DOHH2 (cell line): Measurements from ENCODE around the gene RGS8.

Experiments used
- H3F3A ChIP-seq: fragments of 200-600 bp; sonication (generic), shearing (Covaris generic); 2 replicates; pipeline ENCODE4 v1.6.0; 2016; ENCODE audit warnings: antibody characterized with exemption, mild to moderate bottlenecking; ENCODE audit not compliant: control insufficient read depth, insufficient read depth
- H3K27ac ChIP-seq: fragments of 200-600 bp; sonication (generic); 2 replicates; pipeline ENCODE4 v1.5.1; 2014; ENCODE audit warnings: low read depth, mild to moderate bottlenecking, low read length, moderate library complexity
- H3K27me3 ChIP-seq: fragments of 200-600 bp; sonication (generic); 2 replicates; pipeline ENCODE4 v1.6.1; 2014; ENCODE audit warnings: mild to moderate bottlenecking, low read length, mixed read lengths; ENCODE audit not compliant: control insufficient read depth
- H3K36me3 ChIP-seq: fragments of 200-600 bp; sonication (generic); 2 replicates; pipeline ENCODE4 v1.6.1; 2014; ENCODE audit warnings: mild to moderate bottlenecking, low read length, moderate library complexity, mixed read lengths; ENCODE audit not compliant: control insufficient read depth
- H3K4me1 ChIP-seq: fragments of 200-600 bp; sonication (generic); 2 replicates; pipeline ENCODE4 v1.6.1; 2014; ENCODE audit warnings: mild to moderate bottlenecking, low read length, mixed read lengths; ENCODE audit not compliant: control insufficient read depth
- H3K4me2 ChIP-seq: fragments of 200-600 bp; sonication (generic); 2 replicates; pipeline ENCODE4 v1.6.0; 2014; ENCODE audit warnings: mild to moderate bottlenecking, low read length, moderate library complexity
- H3K4me3 ChIP-seq: fragments of 200-600 bp; sonication (generic); 2 replicates; pipeline ENCODE4 v1.5.1; 2014; ENCODE audit warnings: mild to moderate bottlenecking, low read length, mixed read lengths
- H3K79me2 ChIP-seq: fragments of 200-600 bp; sonication (generic); 2 replicates; pipeline ENCODE4 v1.6.1; 2014; ENCODE audit warnings: mild to moderate bottlenecking, low read length, mixed read lengths; ENCODE audit not compliant: control insufficient read depth
- H3K9me2 ChIP-seq: fragments of 200-600 bp; sonication (generic); replicated peaks from 2 replicates; pipeline ENCODE4 v1.6.1; 2014; ENCODE audit warnings: mild to moderate bottlenecking, low read length, mixed read lengths; ENCODE audit not compliant: control insufficient read depth
- H3K9me3 ChIP-seq: fragments of 200-600 bp; sonication (generic); 2 replicates; pipeline ENCODE4 v1.6.1; 2014; ENCODE audit warnings: antibody characterized with exemption, low read length, mixed read lengths; ENCODE audit not compliant: control insufficient read depth, insufficient read depth
- H4K20me1 ChIP-seq: fragments of 200-600 bp; sonication (generic); 2 replicates; pipeline ENCODE4 v1.6.0; 2014; ENCODE audit warnings: low read depth, mild to moderate bottlenecking, antibody characterized with exemption, low read length, moderate library complexity; ENCODE audit not compliant: control insufficient read depth, insufficient read depth
- EZH2phosphoT487 ChIP-seq: fragments of 200-600 bp; sonication (generic); IDR thresholded peaks from 2 replicates; pipeline ENCODE4 v1.6.1; 2017; ENCODE audit warnings: borderline replicate concordance, mild to moderate bottlenecking, antibody characterized with exemption, low read length, moderate library complexity, mixed read lengths
- TF ChIP-seq, protein P1 (sequence below): fragments of 200-600 bp; sonication (generic); IDR thresholded peaks from one replicate; pipeline ENCODE4 v1.5.1; 2014; ENCODE audit warnings: antibody characterized with exemption, mild to moderate bottlenecking, low read depth, low read length; ENCODE audit not compliant: poor library complexity, severe bottlenecking

RGS8 gene

DNA sequence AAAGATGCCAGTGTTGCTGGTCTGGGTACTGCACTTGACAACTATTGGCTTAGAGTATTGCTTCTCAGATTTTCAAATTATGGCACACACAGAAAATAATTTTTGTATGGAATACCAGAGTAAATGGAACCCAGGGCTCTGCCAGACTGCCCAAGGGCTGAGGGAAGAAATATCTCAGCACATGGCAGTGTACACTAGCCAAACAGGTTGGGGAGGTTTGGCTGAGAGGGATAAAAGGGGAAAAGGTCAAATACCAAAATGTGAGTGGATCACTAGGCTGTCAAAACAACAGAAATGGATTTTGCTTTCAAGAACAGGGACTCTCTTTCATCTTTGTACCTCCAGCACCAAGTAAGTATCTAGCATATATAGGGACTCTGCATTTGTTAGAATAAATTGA, 3.0 kb upstream of the RGS8 start:
- Histone ChIP-seq H3K27ac (no peak overlapping the region), H3K36me3 (no peaks in the 10 kb centered on the region), H3K27me3 (no peaks in the 10 kb centered on the region), H3K4me2 (no peak overlapping the region), H3K9me2 (no peaks in the 10 kb centered on the region), H3F3A (no peaks in the 10 kb centered on the region), H3K9me3 (peaks cover 5% of the 10 kb centered on the region; the same call in 1 of the 2 replicates), H3K4me1 (peaks cover 7% of the 10 kb centered on the region), H4K20me1 (no peaks in the 10 kb centered on the region), H3K79me2 (no peaks in the 10 kb centered on the region), H3K4me3 (no peak overlapping the region)
- TF ChIP-seq, protein P1, sequence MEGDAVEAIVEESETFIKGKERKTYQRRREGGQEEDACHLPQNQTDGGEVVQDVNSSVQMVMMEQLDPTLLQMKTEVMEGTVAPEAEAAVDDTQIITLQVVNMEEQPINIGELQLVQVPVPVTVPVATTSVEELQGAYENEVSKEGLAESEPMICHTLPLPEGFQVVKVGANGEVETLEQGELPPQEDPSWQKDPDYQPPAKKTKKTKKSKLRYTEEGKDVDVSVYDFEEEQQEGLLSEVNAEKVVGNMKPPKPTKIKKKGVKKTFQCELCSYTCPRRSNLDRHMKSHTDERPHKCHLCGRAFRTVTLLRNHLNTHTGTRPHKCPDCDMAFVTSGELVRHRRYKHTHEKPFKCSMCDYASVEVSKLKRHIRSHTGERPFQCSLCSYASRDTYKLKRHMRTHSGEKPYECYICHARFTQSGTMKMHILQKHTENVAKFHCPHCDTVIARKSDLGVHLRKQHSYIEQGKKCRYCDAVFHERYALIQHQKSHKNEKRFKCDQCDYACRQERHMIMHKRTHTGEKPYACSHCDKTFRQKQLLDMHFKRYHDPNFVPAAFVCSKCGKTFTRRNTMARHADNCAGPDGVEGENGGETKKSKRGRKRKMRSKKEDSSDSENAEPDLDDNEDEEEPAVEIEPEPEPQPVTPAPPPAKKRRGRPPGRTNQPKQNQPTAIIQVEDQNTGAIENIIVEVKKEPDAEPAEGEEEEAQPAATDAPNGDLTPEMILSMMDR, result no peak
- no peak for TF ChIP-seq EZH2phosphoT487

DNA sequence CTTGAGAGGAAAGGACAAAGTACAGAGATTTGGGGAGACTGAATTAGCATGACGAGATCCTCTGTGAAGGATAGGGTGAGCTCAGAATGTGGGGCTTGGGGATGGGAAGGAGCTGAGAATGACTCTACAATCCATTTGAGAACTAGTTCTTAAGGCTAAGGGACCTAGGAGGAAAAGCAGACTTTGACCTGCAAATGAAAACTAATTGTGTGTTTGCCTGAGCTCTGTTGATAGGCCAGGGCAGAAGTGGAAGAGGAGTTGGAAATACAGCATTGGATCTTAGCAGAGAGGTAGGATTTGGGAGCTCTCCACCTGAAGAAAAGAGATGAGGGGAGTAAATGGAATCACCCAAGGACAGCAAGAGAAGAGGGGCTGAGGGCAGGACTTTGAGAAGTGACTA, 2.1 kb upstream of the RGS8 start:
- Histone ChIP-seq H3K4me2 (no peak overlapping the region), H3K79me2 (no peaks in the 10 kb centered on the region), H3K9me3 (peaks cover 5% of the 10 kb centered on the region; the same call in 1 of the 2 replicates), H3K4me3 (no peak overlapping the region), H4K20me1 (no peaks in the 10 kb centered on the region), H3K36me3 (no peaks in the 10 kb centered on the region), H3K27ac (no peak overlapping the region), H3K9me2 (no peaks in the 10 kb centered on the region), H3K27me3 (no peaks in the 10 kb centered on the region), H3K4me1 (peaks cover 17% of the 10 kb centered on the region), H3F3A (no peaks in the 10 kb centered on the region)
- TF ChIP-seq, protein P1, result no peak
- TF ChIP-seq EZH2phosphoT487, result no peak

DNA sequence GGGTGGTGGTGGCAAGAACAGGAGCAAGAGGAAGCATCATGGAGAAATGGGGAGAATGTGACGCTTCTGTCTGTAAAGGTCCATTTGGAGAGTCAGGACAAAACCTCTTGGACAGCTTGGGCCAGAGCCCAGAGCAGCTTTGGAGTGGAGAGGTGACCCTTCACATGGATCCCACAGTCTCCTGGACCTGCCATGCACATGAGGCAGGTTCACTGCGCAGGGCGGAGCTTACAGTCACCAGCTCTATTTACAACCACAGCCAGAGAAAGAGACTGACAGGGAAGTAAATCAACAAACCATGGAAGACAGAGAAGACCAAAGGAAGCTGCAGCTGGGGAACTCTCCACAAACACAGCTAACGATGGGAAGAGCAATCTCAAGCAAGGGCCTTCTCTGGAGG, 828 bp upstream of the RGS8 start:
- Histone ChIP-seq H4K20me1 (no peaks in the 10 kb centered on the region), H3K4me2 (no peak overlapping the region), H3K79me2 (no peaks in the 10 kb centered on the region), H3K36me3 (no peaks in the 10 kb centered on the region), H3K4me3 (no peak overlapping the region), H3K27me3 (no peaks in the 10 kb centered on the region), H3K9me2 (no peaks in the 10 kb centered on the region), H3F3A (no peaks in the 10 kb centered on the region), H3K9me3 (no peaks in the 10 kb centered on the region), H3K4me1 (peaks cover 29% of the 10 kb centered on the region), H3K27ac (no peak overlapping the region)
- TF ChIP-seq, protein P1, result no peak
- TF ChIP-seq EZH2phosphoT487, result no peak
